Measurements from ENCODE around the gene DUSP10. TPM values are rescaled to one million over a fixed set of nuclear protein-coding genes. Genes with fewer than 3 reads are reported as not detected.

Gene DUSP10
- total RNA-seq, 1 donor = 62.2 TPM

DNA sequence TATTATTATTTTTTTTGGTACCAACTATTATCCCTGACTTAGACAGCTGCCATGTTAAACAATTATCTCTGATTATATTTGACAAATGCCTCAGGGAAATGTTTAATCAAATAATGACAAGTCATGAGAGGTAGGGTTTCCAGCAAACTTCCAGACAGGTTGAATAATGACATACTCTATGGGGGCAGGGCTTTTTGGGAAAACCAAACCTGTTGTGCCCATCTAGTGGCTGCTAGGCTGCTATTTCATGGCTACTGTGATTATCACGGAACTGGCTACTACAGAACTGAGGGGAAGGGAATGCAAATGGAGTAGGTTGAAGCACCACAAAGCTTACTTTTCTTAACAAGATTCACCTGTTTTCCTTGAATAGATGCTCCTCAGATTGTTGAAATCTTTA, 77.6 kb downstream of the DUSP10 start:
- H3K27ac ChIP-seq (ENCODE audit: low read depth, low read length) = no peak overlapping the region
- peaks cover 9% of the 10 kb centered on the region for H3K4me1 ChIP-seq (ENCODE audit: insufficient read depth, low read length)
- no peak overlapping the region for H3K4me2 ChIP-seq (ENCODE audit: insufficient read depth, low read length)
- no peak overlapping the region for H3K4me3 ChIP-seq (ENCODE audit: insufficient read depth, low read length)
- TF ChIP-seq, protein P1, sequence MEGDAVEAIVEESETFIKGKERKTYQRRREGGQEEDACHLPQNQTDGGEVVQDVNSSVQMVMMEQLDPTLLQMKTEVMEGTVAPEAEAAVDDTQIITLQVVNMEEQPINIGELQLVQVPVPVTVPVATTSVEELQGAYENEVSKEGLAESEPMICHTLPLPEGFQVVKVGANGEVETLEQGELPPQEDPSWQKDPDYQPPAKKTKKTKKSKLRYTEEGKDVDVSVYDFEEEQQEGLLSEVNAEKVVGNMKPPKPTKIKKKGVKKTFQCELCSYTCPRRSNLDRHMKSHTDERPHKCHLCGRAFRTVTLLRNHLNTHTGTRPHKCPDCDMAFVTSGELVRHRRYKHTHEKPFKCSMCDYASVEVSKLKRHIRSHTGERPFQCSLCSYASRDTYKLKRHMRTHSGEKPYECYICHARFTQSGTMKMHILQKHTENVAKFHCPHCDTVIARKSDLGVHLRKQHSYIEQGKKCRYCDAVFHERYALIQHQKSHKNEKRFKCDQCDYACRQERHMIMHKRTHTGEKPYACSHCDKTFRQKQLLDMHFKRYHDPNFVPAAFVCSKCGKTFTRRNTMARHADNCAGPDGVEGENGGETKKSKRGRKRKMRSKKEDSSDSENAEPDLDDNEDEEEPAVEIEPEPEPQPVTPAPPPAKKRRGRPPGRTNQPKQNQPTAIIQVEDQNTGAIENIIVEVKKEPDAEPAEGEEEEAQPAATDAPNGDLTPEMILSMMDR (IDR thresholded peaks at IDR 0.05; ENCODE audit: extremely low read depth, low read depth, low read length) = peak; percentile 18
- H3K36me3 ChIP-seq (ENCODE audit: insufficient read depth, low read length) = no peaks in the 10 kb centered on the region
- H3K27me3 ChIP-seq (ENCODE audit: insufficient read depth, low read length) = no peaks in the 10 kb centered on the region
- H4K20me1 ChIP-seq (ENCODE audit: insufficient read depth, low read length) = no peaks in the 10 kb centered on the region
- no peak overlapping the region for H2AFZ ChIP-seq (ENCODE audit: low read length)
- no peak for DNase-seq (ENCODE audit: insufficient read length, low spot score, missing footprints)
- H3K9me3 ChIP-seq (ENCODE audit: low read depth, low read length) = no peaks in the 10 kb centered on the region
- no peaks in the 10 kb centered on the region for H3K79me2 ChIP-seq (ENCODE audit: insufficient read depth, low read length)

DNA sequence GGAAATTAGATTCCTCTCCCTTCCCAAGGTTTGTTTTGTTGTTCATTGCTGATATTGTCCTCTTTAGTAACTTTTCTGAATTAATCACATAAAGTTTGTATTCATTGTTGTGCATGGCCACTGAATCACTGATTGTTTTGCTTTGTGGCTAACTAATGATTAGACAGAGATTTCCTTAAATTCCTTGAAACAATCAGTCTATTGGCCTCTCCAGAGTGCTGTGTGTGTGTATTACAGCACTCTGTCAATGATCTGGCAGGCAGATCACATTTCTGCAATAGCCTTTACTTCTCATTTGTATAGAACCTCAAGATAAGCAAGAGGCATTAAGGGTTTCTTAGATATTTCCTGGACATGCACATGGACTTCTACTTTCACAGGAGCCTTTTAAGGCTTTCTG, 78.6 kb downstream of the DUSP10 start:
- Histone ChIP-seq H3K27me3 (ENCODE audit: insufficient read depth, low read length) (no peaks in the 10 kb centered on the region), H3K4me1 (ENCODE audit: insufficient read depth, low read length) (peaks cover 9% of the 10 kb centered on the region), H3K9me3 (ENCODE audit: low read depth, low read length) (no peaks in the 10 kb centered on the region), H3K79me2 (ENCODE audit: insufficient read depth, low read length) (no peaks in the 10 kb centered on the region), H3K36me3 (ENCODE audit: insufficient read depth, low read length) (no peaks in the 10 kb centered on the region), H2AFZ (ENCODE audit: low read length) (no peak overlapping the region), H3K4me3 (ENCODE audit: insufficient read depth, low read length) (no peak overlapping the region), H4K20me1 (ENCODE audit: insufficient read depth, low read length) (no peaks in the 10 kb centered on the region), H3K27ac (ENCODE audit: low read depth, low read length) (no peak overlapping the region), H3K4me2 (ENCODE audit: insufficient read depth, low read length) (no peak overlapping the region)
- DNase-seq (ENCODE audit: insufficient read length, low spot score, missing footprints) = peak; percentile 49
- TF ChIP-seq, protein P1 (IDR thresholded peaks at IDR 0.05; ENCODE audit: extremely low read depth, low read depth, low read length) = no peak

DNA sequence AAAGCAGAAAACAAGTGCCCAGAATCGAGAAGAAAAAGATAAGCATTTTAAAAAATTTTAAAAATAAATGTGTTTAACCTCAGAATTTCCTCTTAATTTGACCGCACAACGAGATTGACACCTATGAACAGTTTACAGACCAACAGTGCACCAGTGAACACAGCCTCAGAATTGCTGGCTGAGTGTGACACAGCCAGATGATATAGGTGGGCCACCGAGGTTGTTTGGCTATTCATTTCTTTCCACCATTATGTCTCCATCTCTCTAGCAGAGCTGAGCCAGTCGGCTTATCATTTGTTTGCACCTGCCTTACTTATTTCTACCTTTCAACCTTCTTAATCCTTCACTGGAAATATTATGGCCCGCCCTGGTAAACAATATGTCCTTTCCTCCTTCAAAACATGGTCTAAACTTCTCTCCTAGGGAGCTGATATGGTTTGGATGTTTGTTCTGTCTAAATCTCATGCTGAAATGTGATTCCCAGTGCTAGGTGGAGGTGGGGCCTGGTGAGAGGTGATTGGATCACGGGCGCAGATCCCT, 86.1 kb downstream of the DUSP10 start:
- TF ChIP-seq, protein P1 (IDR thresholded peaks at IDR 0.05; ENCODE audit: extremely low read depth, low read depth, low read length) = no peak
- Histone ChIP-seq H3K27ac (ENCODE audit: low read depth, low read length) (no peak overlapping the region), H3K4me2 (ENCODE audit: insufficient read depth, low read length) (no peak overlapping the region), H2AFZ (ENCODE audit: low read length) (no peak overlapping the region), H3K4me1 (ENCODE audit: insufficient read depth, low read length) (no peaks in the 10 kb centered on the region), H4K20me1 (ENCODE audit: insufficient read depth, low read length) (no peaks in the 10 kb centered on the region), H3K4me3 (ENCODE audit: insufficient read depth, low read length) (no peak overlapping the region), H3K9me3 (ENCODE audit: low read depth, low read length) (no peaks in the 10 kb centered on the region), H3K27me3 (ENCODE audit: insufficient read depth, low read length) (no peaks in the 10 kb centered on the region), H3K36me3 (ENCODE audit: insufficient read depth, low read length) (no peaks in the 10 kb centered on the region), H3K79me2 (ENCODE audit: insufficient read depth, low read length) (no peaks in the 10 kb centered on the region)
- no peak for DNase-seq (ENCODE audit: insufficient read length, low spot score, missing footprints)

All from osteoblast (primary cell).